CD4-positive, alpha-beta T cell treated with Interleukin-4 for 4 hours (primary cell): ENCODE measurements around the gene OR2V1.
A peak's percentile ranks its signal among the peaks of the same experiment; 100 is the strongest.
"Not testable (repeated sequence)": the region's sequence is repeated elsewhere in the genome, so short reads cannot be mapped to it uniquely, and the experiment has no call there.

Source experiments
- DNase-seq: peaks from one replicate; pipeline ENCODE4 v3.0.0-alpha.2; 2020

The OR2V1 gene

GRCh38 chr5:181160152-181160754 is 29.3 kb upstream of the OR2V1 start:
- DNase-seq: peak; percentile 75

- peak; percentile 86 for DNase-seq
These were observed 28.6 kb upstream of the OR2V1 start for GRCh38 chr5:181159286-181160151.

GRCh38 chr5:181158869-181159268 is 27.9 kb upstream of the OR2V1 start:
- no peak for DNase-seq

GRCh38 chr5:181156758-181157157 is 25.8 kb upstream of the OR2V1 start:
- no peak for DNase-seq

- DNase-seq: no peak
These were observed 22.8 kb upstream of the OR2V1 start for GRCh38 chr5:181153814-181154213.

- no peak for DNase-seq
These were observed 21.4 kb upstream of the OR2V1 start for GRCh38 chr5:181152406-181152805.

GRCh38 chr5:181151146-181151545 is 20.2 kb upstream of the OR2V1 start:
- DNase-seq: no peak

- no peak for DNase-seq
These were observed 19.1 kb upstream of the OR2V1 start for GRCh38 chr5:181149806-181150733.

- no peak for DNase-seq
These were observed 18.4 kb upstream of the OR2V1 start for GRCh38 chr5:181149355-181149754.

GRCh38 chr5:181146927-181147636 is 16.1 kb upstream of the OR2V1 start, which contains the start of gene OR2V2:
OR2V2 (plus strand) TSS chr5:181147586; CDS start chr5:181154943, 7,357 bp downstream.
- DNase-seq: not testable (repeated sequence)

GRCh38 chr5:181145133-181145532 is 14.2 kb upstream of the OR2V1 start:
- no peak for DNase-seq

- no peak for DNase-seq
These were observed 11.1 kb upstream of the OR2V1 start for GRCh38 chr5:181142054-181142453.

- no peak for DNase-seq
These were observed 9.8 kb upstream of the OR2V1 start for GRCh38 chr5:181140766-181141165.

- no peak for DNase-seq
These were observed 7.3 kb upstream of the OR2V1 start for GRCh38 chr5:181138258-181138657.

- DNase-seq: no peak
These were observed 5.5 kb upstream of the OR2V1 start for GRCh38 chr5:181136361-181136955.

- DNase-seq: no peak
These were observed 3.3 kb upstream of the OR2V1 start for GRCh38 chr5:181134259-181134658.

GRCh38 chr5:181133610-181134231 is 2.8 kb upstream of the OR2V1 start:
- no peak for DNase-seq

GRCh38 chr5:181133083-181133482 is 2.1 kb upstream of the OR2V1 start:
- DNase-seq: no peak

GRCh38 chr5:181131514-181131913 is 545 bp upstream of the OR2V1 start:
- no peak for DNase-seq

GRCh38 chr5:181130081-181130480 is 888 bp downstream of the OR2V1 start:
- not testable (repeated sequence) for DNase-seq

- DNase-seq: no peak
These were observed 1.4 kb downstream of the OR2V1 start for GRCh38 chr5:181129601-181130000.
